Measurements from ENCODE around the gene RPL3.

RPL3 gene

GRCh38 chr22:39316440-39317083 lies 2.9 kb downstream of the RPL3 start:
- DNase-seq, result peak; percentile 91

- DNase-seq, result no peak
These were observed 4.0 kb downstream of the RPL3 start for GRCh38 chr22:39315389-39315788.

- DNase-seq, result no peak
These were observed 5.0 kb downstream of the RPL3 start for GRCh38 chr22:39314251-39314971.

GRCh38 chr22:39313258-39314001 lies 6.0 kb downstream of the RPL3 start:
- DNase-seq, result no peak

GRCh38 chr22:39312410-39312809 lies 7.0 kb downstream of the RPL3 start:
- no peak for DNase-seq

GRCh38 chr22:39311592-39312400 lies 7.6 kb downstream of the RPL3 start:
- no peak for DNase-seq

- peak; percentile 47 for DNase-seq
These were observed 9.3 kb downstream of the RPL3 start for GRCh38 chr22:39309881-39310714.

GRCh38 chr22:39309364-39309861 lies 10.0 kb downstream of the RPL3 start:
- peak; percentile 15 for DNase-seq

- peak; percentile 94 for DNase-seq
These were observed 10.6 kb downstream of the RPL3 start for GRCh38 chr22:39308614-39309363.

- peak; percentile 20 for DNase-seq
These were observed 12.7 kb downstream of the RPL3 start for GRCh38 chr22:39306456-39307361.

- DNase-seq, result no peak
These were observed 15.3 kb downstream of the RPL3 start for GRCh38 chr22:39303892-39304671.

GRCh38 chr22:39303358-39303757 lies 16.1 kb downstream of the RPL3 start:
- DNase-seq, result no peak

- no peak for DNase-seq
These were observed 16.9 kb downstream of the RPL3 start for GRCh38 chr22:39302431-39302960.

- DNase-seq, result no peak
These were observed 17.5 kb downstream of the RPL3 start for GRCh38 chr22:39301926-39302325.

GRCh38 chr22:39301108-39301507 lies 18.3 kb downstream of the RPL3 start:
- DNase-seq, result no peak

- no peak for DNase-seq
These were observed 19.1 kb downstream of the RPL3 start for GRCh38 chr22:39300186-39300830.

GRCh38 chr22:39299829-39300178 lies 19.6 kb downstream of the RPL3 start:
- DNase-seq, result no peak

- no peak for DNase-seq
These were observed 21.0 kb downstream of the RPL3 start for GRCh38 chr22:39298241-39298987.

All from HCEC 1CT (cell line).